Activated T-cell treated with anti-CD3 and anti-CD28 coated beads for 4 hours (primary cell): Measurements from ENCODE around the gene NLGN1.
"Not testable (repeated sequence)": the region's sequence is repeated elsewhere in the genome, so short reads cannot be mapped to it uniquely, and the experiment has no call there.

Source experiments
- DNase-seq: peaks from one replicate; pipeline ENCODE4 v3.0.0-alpha.2; 2020

The NLGN1 gene

DNA sequence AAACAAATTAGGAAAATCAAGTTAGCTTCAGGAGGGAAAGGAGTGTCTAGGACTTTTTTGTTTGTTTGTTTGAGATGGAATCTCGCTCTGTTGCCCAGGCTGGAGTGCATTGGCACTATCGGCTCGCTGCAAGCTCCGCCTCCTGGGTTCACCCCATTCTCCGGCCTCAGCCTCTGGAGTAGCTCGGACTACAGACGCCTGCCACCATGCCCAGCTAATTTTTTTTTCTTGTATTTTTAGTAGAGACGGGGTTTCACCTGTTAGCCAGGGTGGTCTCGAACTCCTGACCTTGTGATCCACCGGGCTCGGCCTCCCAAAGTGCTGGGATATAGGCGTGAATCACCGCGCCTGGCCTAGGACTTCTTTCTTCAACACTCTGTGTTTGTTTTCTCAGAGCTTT, 171.1 kb downstream of the NLGN1 start:
- no peak for DNase-seq

DNA sequence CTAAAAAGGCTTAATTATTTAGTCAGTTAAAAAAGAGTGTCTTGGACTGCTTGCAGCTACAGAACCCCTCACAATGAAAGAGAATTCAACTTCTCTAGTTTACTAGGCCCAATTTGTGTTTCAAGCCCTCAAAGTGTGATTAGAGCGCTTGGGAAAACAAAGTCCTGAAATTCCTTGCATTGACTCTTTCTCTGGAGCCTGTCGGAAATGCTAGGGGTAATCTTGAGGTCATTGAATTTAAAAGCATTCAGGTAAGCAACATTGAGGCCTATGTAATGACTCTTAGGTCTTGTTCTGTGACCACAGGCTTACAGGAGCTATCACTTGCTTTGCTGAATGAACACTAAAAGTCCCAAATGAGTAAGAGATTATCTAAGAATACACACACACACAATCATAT, 186.0 kb downstream of the NLGN1 start:
- DNase-seq = no peak

DNA sequence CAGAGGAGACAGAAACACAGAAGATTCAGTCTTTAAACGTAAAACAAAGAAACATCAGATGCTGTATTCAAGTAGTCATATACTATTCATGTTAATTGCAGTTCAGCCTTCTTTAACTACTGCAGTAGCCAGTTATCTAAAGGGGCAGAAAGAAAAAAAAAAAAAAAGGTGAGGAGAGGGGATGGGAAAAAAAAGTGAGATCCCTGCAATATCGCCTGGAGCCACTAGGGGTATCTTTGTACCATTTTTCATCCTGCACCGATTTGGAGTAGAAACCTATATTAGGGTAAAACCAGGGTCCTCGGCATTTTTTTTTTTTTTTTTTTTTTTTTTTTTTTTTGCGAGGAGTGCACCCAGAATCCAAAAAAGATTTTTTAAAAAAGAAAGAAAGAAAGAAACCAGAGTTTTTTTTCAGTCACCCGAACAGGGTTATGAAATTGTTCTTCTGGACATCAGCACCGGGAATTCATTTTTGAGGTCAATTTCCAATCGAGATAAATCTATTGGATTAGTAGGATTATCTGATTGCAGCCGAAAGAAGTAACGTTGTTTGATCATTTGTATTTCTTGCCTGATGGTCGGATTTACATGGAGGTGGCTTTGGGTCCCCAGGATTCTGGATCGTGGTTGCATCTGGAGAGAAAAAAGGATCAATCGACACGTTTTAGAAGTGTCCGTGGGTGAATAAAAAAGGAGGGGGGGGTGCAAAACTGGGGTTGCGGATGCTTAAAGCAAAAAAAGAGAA, 186.7 kb downstream of the NLGN1 start:
- no peak for DNase-seq

DNA sequence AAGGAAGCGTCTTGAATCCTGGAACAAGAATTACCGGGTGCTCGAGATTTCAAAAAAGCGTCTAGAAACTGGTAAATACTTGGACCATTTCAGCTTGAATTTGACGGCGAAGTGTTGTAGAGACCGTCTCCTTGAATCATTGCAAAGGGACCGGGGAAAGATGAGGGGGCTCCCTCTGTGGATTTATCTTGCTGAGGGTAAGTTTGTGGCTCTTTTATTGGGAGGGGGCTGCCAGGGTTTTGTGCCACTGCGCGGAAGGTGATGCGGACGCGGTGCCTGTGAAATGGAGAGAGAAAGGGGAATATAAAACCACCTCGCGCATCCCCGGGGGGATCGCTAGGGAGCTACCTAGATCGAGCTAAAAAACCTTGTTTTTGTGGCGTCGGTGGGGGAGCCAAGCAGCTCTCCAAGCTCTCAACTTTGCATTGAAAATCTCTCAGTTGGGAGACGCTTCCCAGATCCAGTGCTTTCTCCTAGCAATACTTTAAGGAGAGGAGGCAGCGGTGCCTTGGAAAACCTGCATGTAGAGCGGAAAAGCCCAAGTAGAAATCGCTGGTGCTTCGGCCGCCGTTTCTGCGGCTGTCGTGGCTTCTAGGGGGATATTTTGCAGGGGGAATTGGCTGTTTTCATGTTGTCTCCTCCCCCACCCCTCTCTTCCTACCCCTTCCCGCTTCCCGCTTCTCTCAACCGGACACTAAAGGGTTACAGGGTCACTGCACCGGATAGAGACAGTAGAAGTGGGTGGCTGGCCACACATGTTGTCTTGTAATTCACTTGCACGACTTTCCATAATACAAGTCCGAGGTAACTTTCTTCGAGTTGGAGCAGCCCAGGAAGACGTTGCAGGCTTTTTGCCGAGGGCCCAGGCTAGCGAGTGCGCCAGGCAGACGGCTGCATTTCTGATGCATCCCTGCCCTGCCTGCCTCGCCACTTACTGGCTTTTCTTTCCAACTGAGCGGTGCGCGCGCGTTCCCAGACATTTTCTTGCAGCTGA, 187.6 kb downstream of the NLGN1 start:
- no peak for DNase-seq

DNA sequence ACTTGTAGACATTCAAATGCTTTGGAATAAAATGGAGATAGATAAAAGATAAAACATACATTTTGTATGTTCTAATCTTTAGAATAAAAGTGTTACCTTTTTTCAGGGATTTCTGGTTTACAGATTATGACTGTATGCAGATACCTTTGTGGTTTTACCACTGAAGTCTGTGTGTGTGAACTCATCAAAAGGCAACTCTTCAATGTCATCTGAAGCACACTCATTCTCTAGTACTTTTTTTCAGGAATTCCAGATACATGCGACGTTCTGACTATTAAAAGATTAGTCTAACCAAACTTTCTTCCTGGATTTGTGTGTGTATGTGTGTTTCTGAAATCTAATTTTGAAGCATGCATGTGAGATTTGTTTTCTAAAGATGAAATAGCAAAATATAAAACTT, 188.6 kb downstream of the NLGN1 start:
- no peak for DNase-seq

DNA sequence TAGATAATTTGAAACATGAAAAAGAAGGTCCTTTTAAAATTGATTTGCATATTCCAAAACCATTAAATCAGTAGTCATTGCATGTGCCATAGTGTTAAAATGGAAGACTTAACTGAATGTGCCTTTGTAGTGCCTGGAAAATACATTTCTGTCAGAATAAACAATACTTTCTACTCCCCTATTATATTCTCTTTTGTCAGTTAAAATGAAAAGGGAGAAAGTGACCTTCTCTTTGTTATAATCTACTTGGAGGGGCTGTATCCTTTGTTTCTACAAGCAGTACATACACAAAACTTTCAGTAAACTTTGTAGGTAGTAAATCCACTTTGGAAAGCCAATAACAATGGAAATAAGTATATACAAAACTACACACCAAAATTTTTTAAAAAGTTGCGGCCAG, 189.5 kb downstream of the NLGN1 start:
- DNase-seq = no peak

DNA sequence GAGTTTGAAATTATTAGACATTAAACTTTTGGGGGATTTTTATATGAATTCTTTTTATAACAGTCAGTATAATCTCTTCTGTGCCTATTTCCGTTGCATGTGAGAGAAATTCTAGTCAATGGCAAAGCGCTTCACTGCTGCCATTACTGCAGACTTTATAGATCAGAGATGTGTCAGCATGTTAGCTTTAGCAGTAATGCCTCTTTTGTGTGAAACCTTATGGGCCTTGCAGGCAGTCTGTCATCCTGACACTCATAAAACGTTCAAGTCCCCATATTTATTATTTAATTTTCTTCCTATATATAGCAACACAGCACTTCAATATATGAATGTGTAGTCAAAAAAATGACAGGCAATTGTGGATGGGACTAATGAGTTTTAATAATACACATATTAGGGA, 191.0 kb downstream of the NLGN1 start:
- no peak for DNase-seq

DNA sequence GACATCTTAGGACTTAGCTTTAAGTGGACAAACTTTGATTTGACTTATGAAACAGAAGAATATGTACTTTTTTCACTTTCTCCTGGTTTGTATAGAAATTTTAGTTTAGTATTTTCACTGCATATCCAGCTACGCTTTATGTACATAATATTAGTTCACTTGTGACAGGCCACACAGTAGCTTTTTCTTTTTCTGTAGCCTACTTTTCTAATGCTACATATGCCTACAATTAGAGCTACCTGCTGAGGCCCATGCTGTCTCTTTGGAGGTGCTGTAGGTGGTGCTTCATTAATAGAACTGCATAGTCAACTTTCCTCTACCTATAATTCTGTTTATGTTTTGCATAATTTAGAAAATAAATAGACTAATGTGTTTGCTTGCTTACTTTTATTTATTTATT, 191.6 kb downstream of the NLGN1 start:
- DNase-seq = no peak

DNA sequence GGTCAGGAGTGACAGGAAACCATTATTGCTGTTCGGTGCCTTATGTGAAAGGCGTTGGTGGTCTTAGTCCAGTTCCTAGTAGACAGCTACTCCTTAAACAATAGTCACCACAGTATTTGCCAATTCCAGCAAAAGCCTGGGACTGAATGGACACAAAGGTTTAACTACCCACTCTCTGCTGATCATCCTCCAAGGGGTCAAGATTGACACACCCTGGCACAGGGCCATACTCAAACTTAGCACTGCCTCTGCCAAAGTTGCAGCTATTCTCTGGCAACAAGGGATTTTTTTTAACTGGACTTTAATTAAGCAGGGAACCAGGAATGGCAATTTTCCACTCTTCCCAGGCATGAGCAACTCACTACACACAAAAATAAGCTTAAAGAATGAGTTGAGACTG, 193.9 kb downstream of the NLGN1 start:
- DNase-seq = no peak

DNA sequence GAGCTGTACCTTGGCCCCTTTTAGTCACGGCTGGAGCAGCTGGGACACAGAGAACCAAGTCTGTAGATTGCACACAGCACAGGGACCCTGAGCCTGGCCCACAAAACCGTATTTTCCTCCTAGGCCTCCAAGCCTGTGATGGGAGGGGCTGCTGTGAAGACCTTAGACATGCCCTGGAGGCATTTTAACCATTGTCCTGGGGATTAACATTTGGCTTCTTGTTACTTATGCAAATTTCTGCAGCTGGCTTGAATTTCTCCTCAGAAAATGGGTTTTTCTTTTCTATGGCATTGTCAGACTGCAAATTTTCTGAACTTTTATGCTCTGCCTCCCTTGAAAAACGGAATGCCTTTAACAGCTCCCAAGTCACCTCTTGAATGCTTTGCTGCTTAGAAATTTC, 197.3 kb downstream of the NLGN1 start:
- DNase-seq = not testable (repeated sequence)

DNA sequence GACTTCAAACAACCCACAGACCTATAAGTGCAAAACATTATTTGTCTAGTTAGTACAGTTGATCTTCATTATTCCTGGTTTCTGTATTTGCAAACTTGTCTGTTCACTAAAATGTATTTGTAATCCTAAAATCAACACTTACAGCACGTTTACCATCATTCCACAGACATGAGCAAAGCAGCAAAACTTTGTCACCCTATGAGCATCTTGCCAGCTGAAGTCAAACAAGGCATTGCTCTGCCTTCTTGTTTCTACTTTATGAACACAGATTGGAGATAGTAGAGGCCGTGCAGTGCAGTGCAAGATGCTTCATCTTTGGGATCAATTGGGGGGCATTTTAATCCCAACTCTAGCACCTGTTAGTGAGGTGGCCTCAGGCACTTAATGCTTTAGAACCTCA, 202.1 kb downstream of the NLGN1 start:
- no peak for DNase-seq

DNA sequence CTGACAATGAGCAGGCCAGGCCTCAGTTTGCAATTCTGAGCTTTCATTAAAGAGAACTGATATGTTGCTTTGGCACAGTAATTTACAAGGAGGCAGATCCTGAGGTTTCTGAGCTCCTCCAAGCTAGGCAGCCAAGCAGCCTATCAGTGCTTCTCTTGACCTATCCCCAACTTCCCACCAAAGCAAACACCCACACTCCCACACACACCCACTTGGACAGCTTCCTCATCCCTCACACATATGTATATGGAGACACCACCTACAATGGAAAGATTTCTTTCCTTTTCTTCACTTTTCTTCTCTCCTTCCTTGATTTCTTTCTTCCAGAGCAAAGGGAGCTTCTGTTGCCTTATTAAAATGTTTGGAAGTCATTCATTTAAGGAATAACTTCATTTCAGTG, 217.0 kb downstream of the NLGN1 start:
- DNase-seq = no peak

DNA sequence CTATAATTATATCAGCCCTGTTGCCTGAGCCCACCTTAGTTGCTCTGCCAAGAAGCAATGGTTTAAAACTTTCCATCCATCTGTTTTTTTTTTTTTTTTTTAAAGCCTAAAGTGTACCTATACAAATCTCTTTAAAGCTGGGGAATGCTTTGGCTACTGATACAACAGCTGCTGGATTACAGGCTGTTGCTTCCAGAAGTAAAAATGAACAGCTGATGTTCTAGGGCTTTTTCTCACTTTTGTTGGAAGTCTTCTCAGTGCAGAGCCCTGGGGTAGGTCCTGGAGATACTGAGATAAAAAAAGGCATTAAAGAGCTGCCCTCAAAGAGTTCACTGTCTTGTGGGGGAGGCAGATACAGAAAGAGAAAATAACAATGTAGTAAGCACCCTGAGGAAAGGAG, 218.1 kb downstream of the NLGN1 start:
- DNase-seq = no peak

DNA sequence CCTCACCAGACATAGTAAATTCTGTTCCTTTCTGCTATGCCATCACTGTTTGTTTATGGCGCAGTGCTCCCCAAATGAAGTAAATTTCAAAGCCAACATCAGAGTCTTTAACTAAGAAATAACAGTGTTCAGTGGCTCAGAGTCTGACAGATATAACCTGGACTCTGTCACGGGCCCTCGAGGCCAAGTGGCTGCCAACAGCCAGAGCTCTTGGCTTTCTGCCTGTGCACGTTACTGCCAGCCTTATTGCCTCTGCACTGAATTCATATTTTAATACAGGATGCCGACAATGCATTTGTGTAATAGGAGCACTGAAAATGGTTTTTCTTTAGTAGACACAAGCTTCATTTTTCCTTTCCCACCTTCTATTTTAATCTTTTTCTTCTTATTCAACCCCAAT, 219.9 kb downstream of the NLGN1 start:
- no peak for DNase-seq

DNA sequence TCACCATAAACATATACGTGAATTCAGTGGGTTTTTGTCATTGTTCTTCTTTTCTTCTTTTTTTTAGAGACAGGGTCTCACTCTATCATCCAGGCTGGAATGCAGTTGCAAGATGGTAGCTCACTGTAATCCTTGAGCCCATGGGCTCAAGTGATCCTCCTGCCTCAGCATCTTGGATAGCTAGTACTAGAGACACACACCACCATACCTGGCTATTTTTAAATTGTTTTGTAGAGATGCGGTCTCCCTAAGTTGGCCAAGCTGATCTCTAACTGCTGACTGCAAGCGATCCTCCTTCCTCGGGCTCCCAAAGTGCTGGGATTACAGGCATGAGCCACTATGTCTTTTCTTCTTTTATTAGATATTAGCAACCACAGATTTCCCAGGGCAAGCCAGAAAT, 220.6 kb downstream of the NLGN1 start:
- DNase-seq = no peak

DNA sequence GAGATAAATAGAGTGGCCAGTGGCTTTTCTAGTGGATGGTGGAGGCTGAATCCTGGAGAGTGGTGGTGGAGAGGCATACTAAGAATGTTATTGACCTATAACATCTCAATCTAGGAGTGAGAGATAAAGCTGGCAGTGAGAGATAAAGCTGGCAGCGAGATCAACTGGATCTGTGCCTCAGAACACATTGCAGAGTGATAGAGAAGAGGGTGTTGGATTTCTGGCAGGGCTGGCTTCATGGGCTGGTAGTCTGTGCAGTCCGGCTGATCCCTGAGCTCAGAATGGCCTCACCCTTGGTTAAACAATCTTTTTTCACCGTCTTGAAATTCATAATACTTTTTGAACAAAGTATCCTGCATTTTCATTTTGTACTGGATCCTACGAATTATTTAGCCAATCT, 221.2 kb downstream of the NLGN1 start:
- no peak for DNase-seq

DNA sequence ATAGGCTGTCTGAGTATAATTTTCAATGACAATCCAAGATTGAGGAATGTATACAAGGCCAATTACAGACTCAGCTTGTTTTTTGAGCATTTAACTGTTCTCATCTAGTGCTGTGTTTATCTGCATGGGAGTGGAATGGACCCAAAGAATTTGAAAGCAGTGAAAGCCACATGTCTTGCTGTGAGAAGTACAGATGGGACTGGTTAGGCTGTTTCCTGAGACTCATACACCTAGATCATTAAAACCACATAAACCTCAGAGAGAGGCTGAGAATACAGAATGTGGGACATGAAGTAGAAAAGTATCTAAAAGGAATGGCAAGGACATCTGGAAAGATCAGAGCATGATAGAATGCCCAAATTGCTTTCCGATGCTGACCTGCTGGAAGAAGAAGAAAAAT, 224.6 kb downstream of the NLGN1 start:
- no peak for DNase-seq

DNA sequence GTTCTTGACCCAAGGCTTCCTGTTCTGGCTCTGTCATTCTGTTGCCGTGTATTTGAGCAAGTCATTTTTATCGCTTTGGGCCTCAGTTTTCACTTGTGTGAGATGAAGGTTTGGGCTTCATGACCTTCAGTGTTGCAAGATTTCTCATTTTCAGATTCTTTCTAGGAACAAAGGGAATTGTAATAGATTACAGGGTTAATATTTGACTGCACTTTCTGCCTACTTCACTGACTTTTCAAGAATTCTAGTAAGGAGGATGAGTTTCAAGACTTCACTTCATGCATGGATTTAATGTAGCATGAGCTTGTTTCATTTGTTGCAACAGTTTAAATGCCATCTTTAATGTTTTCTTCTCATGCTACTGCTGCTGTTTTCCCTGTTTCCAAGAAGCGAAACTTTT, 226.5 kb downstream of the NLGN1 start:
- no peak for DNase-seq

DNA sequence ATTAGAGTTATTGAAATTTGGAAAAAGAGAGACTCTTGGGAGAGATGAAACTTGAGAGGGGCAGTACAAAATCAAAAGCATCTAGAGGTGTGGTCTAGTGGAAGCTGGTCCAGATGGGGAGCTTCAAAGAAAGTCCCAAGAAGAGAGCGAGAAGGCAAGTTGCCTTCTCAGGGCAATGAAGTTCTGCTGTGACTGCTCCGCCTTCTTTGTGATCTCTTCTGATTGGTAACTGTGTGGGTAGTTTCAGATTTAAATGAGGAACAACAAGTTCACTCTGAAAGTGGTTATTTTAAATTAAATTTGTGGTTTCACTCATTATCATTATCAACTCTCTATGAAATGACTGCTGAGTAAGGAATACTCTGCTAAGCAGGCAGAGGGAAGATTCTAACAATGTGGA, 233.3 kb downstream of the NLGN1 start:
- no peak for DNase-seq

DNA sequence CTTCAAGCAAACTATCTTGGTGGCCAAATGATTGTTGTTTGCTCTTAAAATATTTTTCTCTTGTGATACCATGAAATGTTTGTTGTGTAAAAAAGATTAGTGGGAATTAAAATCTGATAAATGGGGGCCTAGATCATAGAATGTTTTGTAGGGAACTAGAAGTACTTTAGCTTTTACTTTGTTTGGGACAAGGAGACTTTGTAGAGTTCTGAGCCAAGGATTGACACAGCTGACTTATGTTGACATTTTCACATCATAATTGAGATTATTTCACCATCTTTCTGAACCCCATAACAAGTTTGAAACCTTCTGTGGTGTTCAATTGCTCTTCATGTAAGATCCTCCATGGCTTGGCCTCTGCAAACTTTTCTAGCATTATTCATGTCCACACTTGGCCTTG, 235.4 kb downstream of the NLGN1 start:
- no peak for DNase-seq

DNA sequence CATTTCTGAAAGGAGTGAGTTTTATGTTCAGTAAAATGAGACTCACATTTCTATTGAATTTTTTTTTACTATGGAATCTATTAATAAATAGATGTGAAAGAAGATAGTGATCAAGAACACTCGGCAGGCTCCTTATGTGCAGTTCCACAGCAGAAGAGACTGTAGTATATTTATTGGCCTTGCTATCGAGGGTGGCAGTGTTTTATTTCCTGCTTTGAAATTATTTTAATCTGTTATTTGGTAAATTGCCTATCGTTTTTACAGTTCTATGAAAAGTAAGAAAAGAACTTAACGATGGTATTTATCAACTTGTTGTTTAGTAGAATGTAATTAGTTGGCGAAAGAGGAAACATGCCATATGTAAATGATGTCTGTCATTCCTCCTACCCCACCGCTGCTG, 238.3 kb downstream of the NLGN1 start:
- DNase-seq = no peak

DNA sequence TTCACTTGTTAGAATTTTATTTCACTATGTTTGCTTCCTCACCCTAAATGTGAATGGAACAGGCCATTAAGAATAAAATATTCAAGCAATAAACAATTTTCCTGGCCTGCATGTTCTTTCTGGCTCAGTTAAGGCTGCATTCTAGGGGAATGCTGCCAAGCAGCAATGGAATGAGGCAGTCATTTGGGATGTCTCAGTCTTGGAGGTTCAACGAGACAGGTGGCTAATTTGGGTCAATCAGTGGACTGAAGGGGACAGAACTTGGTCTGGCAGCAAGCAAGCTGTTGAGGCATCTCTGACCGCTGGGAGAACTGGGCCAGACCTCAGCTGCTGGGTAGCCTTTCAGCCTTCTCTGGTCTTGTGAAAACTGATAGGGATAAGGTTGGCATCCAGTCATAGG, 241.6 kb downstream of the NLGN1 start:
- DNase-seq = no peak

DNA sequence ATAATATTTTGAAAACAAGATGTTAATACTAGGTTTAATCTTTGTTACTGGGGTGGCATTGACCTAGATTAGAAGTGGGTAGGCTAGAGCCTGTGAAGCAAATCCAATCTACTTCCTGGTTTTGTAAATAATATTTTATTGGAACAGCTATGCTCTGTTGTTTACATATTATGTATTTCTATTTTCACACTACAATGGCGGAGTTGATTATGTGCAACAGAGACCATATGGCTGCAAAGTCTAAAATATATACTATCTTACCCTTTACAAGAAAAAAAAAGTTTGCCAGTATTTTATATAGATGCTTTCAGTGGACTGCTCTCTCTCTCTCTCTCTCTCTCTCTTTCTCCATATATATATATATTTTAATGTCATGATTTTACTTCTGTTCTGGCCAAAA, 244.2 kb downstream of the NLGN1 start:
- no peak for DNase-seq
